Pancreas (tissue), 10 donors: Measurements from ENCODE around the gene CSK. TPM values are rescaled to one million over a fixed set of nuclear protein-coding genes. Genes with fewer than 3 reads are reported as not detected.

Experiments used
- ATAC-seq, 4 donors: fragments of 200-7000 bp; cut with Tn5 transposase; one replicate each; pipeline versions ENCODE4 v1.8.0 to v1.9.1; 2020; ENCODE audit warnings: mild to moderate bottlenecking in 4 of 4, moderate library complexity in 4 of 4
- DNase-seq, 6 donors: peaks; one replicate each; pipeline ENCODE4 v3.0.0-alpha.2; 2020
- FAIRE-seq: peaks from 2 replicates; lab custom pipeline; 2012; peaks lifted over from hg19 to GRCh38; lab: Jason Lieb, UNC
- H3K27ac ChIP-seq, 4 donors: fragments of 200-600 bp; sonication (generic); 1 replicate in 3 of 4; 2 replicates in 1 of 4; pipeline versions ENCODE4 v1.5.0 to v1.8.0; 2020
- H3K27me3 ChIP-seq, 4 donors: fragments of 200-600 bp; one replicate each; pipeline ENCODE4 v1.8.0; 2021
- H3K36me3 ChIP-seq, 3 donors: fragments of 200-600 bp; sonication (generic) in 1 of 3; one replicate each; pipeline versions ENCODE4 v1.5.0 to v1.8.0; 2020 to 2021
- H3K4me1 ChIP-seq, 3 donors: fragments of 200-600 bp; one replicate each; pipeline ENCODE4 v1.8.0; 2021
- H3K4me3 ChIP-seq, 4 donors: fragments of 200-600 bp; sonication (generic) in 2 of 4; one replicate each; pipeline versions ENCODE4 v1.5.0 to v1.8.0; 2020 to 2021
- H3K9me3 ChIP-seq, 4 donors: fragments of 200-600 bp; one replicate each; pipeline ENCODE4 v1.8.0; 2021
- WGBS, 2 donors: extraction: QIAGEN DNeasy Blood & Tissue Kit; methylation state at CpG; one replicate each; pipeline ENCODE4 v1.1.7; 2013; 5-methylcytosine and 5-hydroxymethylcytosine counted together
- intact Hi-C, 3 donors: fragments of 100-400 bp; cut with DNase I; formaldehyde crosslinking; loops; one replicate each; pipeline versions ENCODE4 v1.11.1 to v1.14.2; 2022
- polyA plus RNA-seq, 2 donors: library from polyadenylated mRNA; stranded (reverse); fragments of 200-250 nt; gene quantifications; one replicate each; pipeline ENCODE4 v1.2.3, GENCODE V29; 2013
- total RNA-seq, 6 donors: library from RNA; stranded (reverse); fragmentation: NEBNext Ultra II Directional in 4 of 6; extraction: Animal tissue kit (Norgen Biotek cat#: 25700) in 4 of 6; gene quantifications; one replicate each; pipeline versions ENCODE4 v1.2.1 to v1.2.4, GENCODE V29; 2021 to 2023
- TF ChIP-seq, protein P1 (sequence below), 4 donors: fragments of 200-600 bp; sonication (generic) in 3 of 4; IDR thresholded peaks; one replicate each; pipeline versions ENCODE4 v1.5.0 to v1.8.0; 2021; ENCODE audit warnings: antibody characterized with exemption in 4 of 4
- donor health status: healthy with polysubstance abuse.
- donor health status: DM: no; HTN: no; CAD: no; lungs with moderate emphysema.
- donor health status: DM: no; HTN: no; CAD: no.
- donor health status: control.
- donor health status: control.
- donor health status: Bipolar disorder and iron deficiency.
- donor health status: DM: yes; HTN: yes; CAD: no.
- donor health status: DM: no; HTN: no; CAD: no.
- donor health status: DM: no; HTN: no; CAD: no.
- donor health status: DM: yes; HTN: yes; CAD: no.

Gene CSK
- total and polyA plus RNA-seq, 8 donors: 8.5 to 35.1 (median 16.2) TPM

DNA sequence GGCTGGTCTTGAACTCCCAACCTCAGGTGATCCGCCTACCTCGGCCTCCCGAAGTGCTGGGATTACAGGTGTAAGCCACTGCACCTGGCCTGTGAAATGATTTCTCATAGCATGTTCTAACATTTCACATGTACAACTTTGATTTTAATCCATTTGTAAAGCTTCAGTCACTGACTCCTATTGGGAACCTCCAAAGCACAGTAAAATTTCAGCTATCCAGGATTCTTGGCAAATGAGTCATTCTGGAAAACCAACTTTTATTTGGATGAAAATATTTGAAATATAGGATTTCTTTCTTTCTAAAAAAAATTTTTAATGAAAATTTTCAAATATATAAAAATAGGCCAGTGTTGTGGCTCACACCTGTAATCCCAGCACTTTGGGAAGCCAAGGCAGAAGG, 28.1 kb downstream of the CSK start:
- ATAC-seq: no peak
- no peak for FAIRE-seq
- Histone ChIP-seq H3K4me1 (peaks cover 0 to 4% (median 0%) of the 10 kb centered on the region in 3 donors), H3K36me3 (no peaks in the 10 kb centered on the region), H3K27ac (no peak overlapping the region), H3K27me3 (no peaks in the 10 kb centered on the region), H3K9me3 (no peaks in the 10 kb centered on the region), H3K4me3 (no peak overlapping the region)
- 86 to 90% methylated on average over 3 of the region's 3 CpGs for WGBS, 2 donors
- TF ChIP-seq, protein P1, sequence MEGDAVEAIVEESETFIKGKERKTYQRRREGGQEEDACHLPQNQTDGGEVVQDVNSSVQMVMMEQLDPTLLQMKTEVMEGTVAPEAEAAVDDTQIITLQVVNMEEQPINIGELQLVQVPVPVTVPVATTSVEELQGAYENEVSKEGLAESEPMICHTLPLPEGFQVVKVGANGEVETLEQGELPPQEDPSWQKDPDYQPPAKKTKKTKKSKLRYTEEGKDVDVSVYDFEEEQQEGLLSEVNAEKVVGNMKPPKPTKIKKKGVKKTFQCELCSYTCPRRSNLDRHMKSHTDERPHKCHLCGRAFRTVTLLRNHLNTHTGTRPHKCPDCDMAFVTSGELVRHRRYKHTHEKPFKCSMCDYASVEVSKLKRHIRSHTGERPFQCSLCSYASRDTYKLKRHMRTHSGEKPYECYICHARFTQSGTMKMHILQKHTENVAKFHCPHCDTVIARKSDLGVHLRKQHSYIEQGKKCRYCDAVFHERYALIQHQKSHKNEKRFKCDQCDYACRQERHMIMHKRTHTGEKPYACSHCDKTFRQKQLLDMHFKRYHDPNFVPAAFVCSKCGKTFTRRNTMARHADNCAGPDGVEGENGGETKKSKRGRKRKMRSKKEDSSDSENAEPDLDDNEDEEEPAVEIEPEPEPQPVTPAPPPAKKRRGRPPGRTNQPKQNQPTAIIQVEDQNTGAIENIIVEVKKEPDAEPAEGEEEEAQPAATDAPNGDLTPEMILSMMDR (IDR thresholded peaks at IDR 0.05): no peak
- intact Hi-C loops: no loop called here
- no peak for DNase-seq

DNA sequence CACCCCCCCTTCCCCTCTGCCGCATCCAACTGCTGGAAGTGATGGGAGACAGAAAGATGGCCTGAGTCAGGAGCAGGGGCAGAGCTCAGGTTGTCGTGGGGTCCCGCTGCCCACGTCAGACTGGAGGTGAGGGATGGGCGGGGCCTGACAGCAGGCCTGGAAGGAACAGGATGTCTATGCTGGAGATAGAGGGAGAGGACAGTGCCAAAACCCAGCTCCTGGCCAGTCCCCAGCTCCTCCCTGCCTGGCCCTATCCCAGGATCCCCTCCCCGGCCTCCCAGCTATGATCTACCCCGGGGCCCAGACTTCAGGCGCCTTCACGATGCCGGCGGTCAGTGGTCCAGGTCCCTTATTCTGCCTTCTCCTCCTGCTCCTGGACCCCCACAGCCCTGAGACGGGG, 30.7 kb downstream of the CSK start, which contains the start of gene LMAN1L:
LMAN1L (plus strand) TSS at position 303 of the 400 bp plus-strand sequence; CDS start at position 323, 20 bp downstream.
- H3K4me3 ChIP-seq: no peak within 1 kb of the TSS
- no peak for FAIRE-seq
- no peak for ATAC-seq
- intact Hi-C loops: no loop called here
- no peak within 1 kb of the TSS for H3K27ac ChIP-seq
- DNase-seq: no peak
- TF ChIP-seq, protein P1 (IDR thresholded peaks at IDR 0.05): no peak
- H3K36me3 ChIP-seq: no peaks in the 10 kb centered on the region
- H3K27me3 ChIP-seq: no peaks in the 10 kb centered on the region
- WGBS, 2 donors: 78 to 79% methylated on average over 11 to 12 of the region's 12 CpGs
- H3K4me1 ChIP-seq: peaks cover 0 to 6% (median 0%) of the 10 kb centered on the region in 3 donors
- no peaks in the 10 kb centered on the region for H3K9me3 ChIP-seq

DNA sequence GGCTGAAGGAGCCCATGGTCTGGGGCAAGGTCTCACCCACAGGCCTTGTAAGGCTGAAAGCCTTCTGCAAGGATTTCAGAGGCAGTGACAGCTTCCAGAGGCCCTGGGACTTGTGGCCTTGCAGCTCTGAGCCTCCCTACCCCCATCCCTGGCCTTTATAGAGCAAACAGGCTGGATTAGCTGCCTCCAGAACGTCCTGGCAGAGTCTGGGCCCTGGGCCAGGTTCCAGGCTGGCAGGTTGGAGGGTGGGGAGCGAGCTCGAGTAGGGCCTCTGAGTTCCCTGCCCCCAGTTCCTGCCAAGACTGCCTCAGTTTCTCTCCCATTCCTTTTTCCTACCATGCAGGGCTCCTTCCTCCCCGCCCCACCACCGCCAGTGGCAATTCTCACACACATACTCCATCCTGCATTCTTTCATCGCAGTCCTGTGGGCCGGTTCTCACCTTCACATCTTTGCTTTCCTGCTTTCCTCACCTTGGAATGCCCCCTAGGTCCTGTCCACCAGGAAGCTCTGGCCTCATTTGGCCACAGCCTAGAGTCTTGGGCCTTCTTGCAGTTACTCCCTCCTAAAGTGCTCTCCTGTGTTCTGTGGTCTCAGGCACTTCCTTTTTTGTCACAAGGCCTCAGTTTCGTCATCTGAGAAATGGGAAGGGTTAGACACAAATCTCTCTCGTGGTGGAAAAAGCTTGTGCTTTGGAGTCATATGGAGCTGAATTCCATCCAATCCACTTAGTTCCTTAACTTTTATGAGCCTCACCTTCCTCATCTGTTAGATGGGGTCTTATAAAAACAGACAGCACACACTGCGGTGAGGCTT, 33.4 kb downstream of the CSK start:
- ATAC-seq (peak; percentile 53 to 93 (median 79)), DNase-seq (peak; percentile 60 to 82 (median 71)), FAIRE-seq (no peak)
- H3K9me3 ChIP-seq: no peaks in the 10 kb centered on the region
- TF ChIP-seq, protein P1 (IDR thresholded peaks at IDR 0.05): no peak
- H3K36me3 ChIP-seq: no peaks in the 10 kb centered on the region
- H3K4me1 ChIP-seq: peaks cover 0 to 6% (median 0%) of the 10 kb centered on the region in 3 donors
- H3K4me3 ChIP-seq: no peak overlapping the region
- WGBS, 2 donors: 59 to 62% methylated on average over 10 of the region's 10 CpGs
- intact Hi-C loops: no loop called here
- H3K27me3 ChIP-seq: no peaks in the 10 kb centered on the region
- H3K27ac ChIP-seq: no peak overlapping the region

DNA sequence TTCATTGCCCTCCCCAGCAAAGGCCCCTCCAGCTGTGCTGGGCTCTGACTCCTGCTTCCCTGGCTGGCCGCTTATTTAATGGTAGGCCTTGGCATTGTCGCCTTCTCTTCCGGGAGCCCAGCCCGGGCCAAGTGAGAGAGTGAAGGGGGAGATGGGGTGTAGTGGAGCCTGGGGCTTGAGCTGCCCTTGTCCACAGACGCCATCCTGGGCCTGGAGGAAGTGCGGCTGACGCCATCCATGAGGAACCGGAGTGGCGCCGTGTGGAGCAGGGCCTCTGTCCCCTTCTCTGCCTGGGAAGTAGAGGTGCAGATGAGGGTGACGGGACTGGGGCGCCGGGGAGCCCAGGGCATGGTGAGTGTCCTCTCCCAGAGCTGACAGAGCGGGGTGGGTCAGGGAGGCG, 34.1 kb downstream of the CSK start:
- H3K36me3 ChIP-seq: no peaks in the 10 kb centered on the region
- FAIRE-seq (no peak), ATAC-seq (no peak), DNase-seq (peak in 1 of 6 donors; percentile 61)
- intact Hi-C loops: no loop called here
- H3K27ac ChIP-seq: no peak overlapping the region
- 89 to 91% methylated on average over 15 of the region's 15 CpGs for WGBS, 2 donors
- peaks cover 0 to 6% (median 0%) of the 10 kb centered on the region in 3 donors for H3K4me1 ChIP-seq
- TF ChIP-seq, protein P1 (IDR thresholded peaks at IDR 0.05): no peak
- H3K27me3 ChIP-seq: no peaks in the 10 kb centered on the region
- no peak overlapping the region for H3K4me3 ChIP-seq
- H3K9me3 ChIP-seq: no peaks in the 10 kb centered on the region
